ENCODE results near the gene SLC34A1. TPM values are rescaled to one million over a fixed set of nuclear protein-coding genes. Genes with fewer than 3 reads are reported as not detected.

The SLC34A1 gene
- polyA plus RNA-seq, 4 donors: 3.4 to 223 (median 131) TPM

GRCh38 chr5:177430140-177430951, 46.1 kb downstream of the SLC34A1 start:
- DNase-seq (ENCODE audit: low read depth in 4 of 4, low spot score in 3 of 4): no peak

GRCh38 chr5:177430972-177431316, 46.7 kb downstream of the SLC34A1 start:
- DNase-seq (ENCODE audit: low read depth in 4 of 4, low spot score in 3 of 4): no peak

- DNase-seq (ENCODE audit: low read depth in 4 of 4, low spot score in 3 of 4): no peak
Observed at GRCh38 chr5:177431317-177432142, 47.3 kb downstream of the SLC34A1 start.

- no peak for DNase-seq (ENCODE audit: low read depth in 4 of 4, low spot score in 3 of 4)
Observed at GRCh38 chr5:177432143-177432838, 48.1 kb downstream of the SLC34A1 start.

- no peak for DNase-seq (ENCODE audit: low read depth in 4 of 4, low spot score in 3 of 4)
Observed at GRCh38 chr5:177432839-177433657, 48.8 kb downstream of the SLC34A1 start.

- no peak for DNase-seq (ENCODE audit: low read depth in 4 of 4, low spot score in 3 of 4)
Observed at GRCh38 chr5:177433658-177434217, 49.5 kb downstream of the SLC34A1 start.

- no peak for DNase-seq (ENCODE audit: low read depth in 4 of 4, low spot score in 3 of 4)
Observed at GRCh38 chr5:177434437-177434836, 50.2 kb downstream of the SLC34A1 start.

- no peak for DNase-seq (ENCODE audit: low read depth in 4 of 4, low spot score in 3 of 4)
Observed at GRCh38 chr5:177434942-177435738, 50.9 kb downstream of the SLC34A1 start.

- DNase-seq (ENCODE audit: low read depth in 4 of 4, low spot score in 3 of 4): no peak
Observed at GRCh38 chr5:177435847-177436536, 51.8 kb downstream of the SLC34A1 start.

GRCh38 chr5:177437623-177438022, 53.4 kb downstream of the SLC34A1 start:
- DNase-seq (ENCODE audit: low read depth in 4 of 4, low spot score in 3 of 4): no peak

- no peak for DNase-seq (ENCODE audit: low read depth in 4 of 4, low spot score in 3 of 4)
Observed at GRCh38 chr5:177438468-177438867, 54.2 kb downstream of the SLC34A1 start.

- DNase-seq (ENCODE audit: low read depth in 4 of 4, low spot score in 3 of 4): no peak
Observed at GRCh38 chr5:177439518-177440053, 55.4 kb downstream of the SLC34A1 start.

GRCh38 chr5:177440211-177440989, 56.2 kb downstream of the SLC34A1 start:
- DNase-seq (ENCODE audit: low read depth in 4 of 4, low spot score in 3 of 4): no peak

GRCh38 chr5:177440990-177441780, 57.0 kb downstream of the SLC34A1 start:
- no peak for DNase-seq (ENCODE audit: low read depth in 4 of 4, low spot score in 3 of 4)

GRCh38 chr5:177442066-177442826, 58.0 kb downstream of the SLC34A1 start:
- DNase-seq (ENCODE audit: low read depth in 4 of 4, low spot score in 3 of 4): no peak

Data from left renal pelvis (tissue), 4 donors.